ENCODE results near the gene PRCD. TPM values are rescaled to one million over a fixed set of nuclear protein-coding genes. Genes with fewer than 3 reads are reported as not detected.
"Not testable (repeated sequence)": the region's sequence is repeated elsewhere in the genome, so short reads cannot be mapped to it uniquely, and the experiment has no call there.

Gene PRCD
- total and polyA plus RNA-seq, 4 experiments from 2014 or later: not detected

GRCh38 chr17:76502341-76503211 is 37.3 kb upstream of the PRCD start:
- ChIA-PET POLR2A (ENCODE audit: partially characterized antibody) (interaction anchor here (0.8 to 5.3 kb wide), 12 partner anchors 10 to 399 kb away, joined by 3 to 68 read pairs (median 6); partner anchors contain the start of genes AANAT, EXOC7, JMJD6 and METTL23), CTCF (ENCODE audit: partially characterized antibody) (interaction anchor here (0.6 to 12.4 kb wide), 18 partner anchors 9 to 375 kb away, joined by 3 to 161 read pairs (median 4); partner anchors contain the start of genes AANAT and UBE2O)
- no peak overlapping the region for H3K27ac ChIP-seq (ENCODE audit: low read depth, low read length)
- no peak overlapping the region for H3K4me3 ChIP-seq (ENCODE audit: low read length in 2 of 2)
- H3K27ac Mint-ChIP-seq: peak overlapping the region in 5 of 7 donors; percentile 32 to 97 (median 59)
- no peaks in the 10 kb centered on the region for H3K27me3 ChIP-seq (ENCODE audit: insufficient read depth, low read length)
- H3K4me3 Mint-ChIP-seq: peak overlapping the region in 2 of 8 donors; percentile 25 to 36
- peaks cover 14 to 57% (median 38%) of the 10 kb centered on the region in 4 donors for H3K4me1 Mint-ChIP-seq
- H3K36me3 Mint-ChIP-seq: no peaks in the 10 kb centered on the region
- intact Hi-C loops (cut with micrococcal nuclease): no loop called here
- H3K36me3 ChIP-seq (ENCODE audit: insufficient read depth, low read length): no peaks in the 10 kb centered on the region
- peaks cover 48% of the 10 kb centered on the region for H3K4me1 ChIP-seq (ENCODE audit: insufficient read depth, low read length)
- H3K27me3 Mint-ChIP-seq: no peaks in the 10 kb centered on the region
- H3K9me3 Mint-ChIP-seq: no peaks in the 10 kb centered on the region
- no peaks in the 10 kb centered on the region for H3K9me3 ChIP-seq (ENCODE audit: control insufficient read depth in 1 of 2, low read length in 2 of 2)
- DNase-seq: no peak

DNA sequence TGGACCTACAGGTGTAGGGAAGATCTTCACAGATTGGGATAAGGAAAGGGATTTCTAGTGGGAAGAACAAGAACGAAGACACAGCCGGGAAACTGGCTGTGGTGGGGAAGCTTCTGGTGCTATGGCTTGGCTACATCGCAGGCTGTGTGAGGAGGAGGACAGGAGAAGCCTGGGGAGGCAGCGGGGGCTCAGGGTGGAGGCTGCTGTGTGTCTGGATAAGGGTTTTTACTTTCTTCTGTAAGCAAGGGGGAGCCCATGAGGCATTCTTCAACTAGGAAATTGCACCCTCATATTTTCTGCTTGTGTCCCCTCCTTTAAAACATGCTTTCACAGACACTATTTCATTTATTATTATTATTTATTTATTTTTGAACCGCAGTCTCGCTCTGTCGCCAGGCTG is 35.7 kb upstream of the PRCD start:
- Histone ChIP-seq H3K27ac (ENCODE audit: low read depth, low read length) (no peak overlapping the region), H3K4me1 (ENCODE audit: insufficient read depth, low read length) (peaks cover 36% of the 10 kb centered on the region), H3K4me3 (ENCODE audit: low read length in 2 of 2) (no peak overlapping the region), H3K36me3 (ENCODE audit: insufficient read depth, low read length) (no peaks in the 10 kb centered on the region), H3K9me3 (ENCODE audit: control insufficient read depth in 1 of 2, low read length in 2 of 2) (no peaks in the 10 kb centered on the region), H3K27me3 (ENCODE audit: insufficient read depth, low read length) (no peaks in the 10 kb centered on the region)
- CTCF ChIA-PET (ENCODE audit: partially characterized antibody): interaction anchor here (1.0 to 12.4 kb wide), 9 partner anchors 10 to 106 kb away, joined by 3 to 161 read pairs (median 16); partner anchors contain the start of genes AANAT and UBE2O
- intact Hi-C loops (cut with micrococcal nuclease): no loop called here
- no peak for DNase-seq
- Mint-ChIP-seq H3K27me3 (no peaks in the 10 kb centered on the region), H3K27ac (peak overlapping the region in 2 of 7 donors; percentile 37 to 78), H3K9me3 (no peaks in the 10 kb centered on the region), H3K4me1 (peaks cover 14 to 42% (median 29%) of the 10 kb centered on the region in 4 donors), H3K36me3 (no peaks in the 10 kb centered on the region), H3K4me3 (peak overlapping the region in 1 of 8 donors; percentile 68)
- POLR2A ChIA-PET (ENCODE audit: partially characterized antibody): interaction anchor here (5.0 to 5.3 kb wide), 2 partner anchors 10 to 12 kb away, joined by 45 to 68 read pairs; no protein-coding TSS in a partner anchor

DNA sequence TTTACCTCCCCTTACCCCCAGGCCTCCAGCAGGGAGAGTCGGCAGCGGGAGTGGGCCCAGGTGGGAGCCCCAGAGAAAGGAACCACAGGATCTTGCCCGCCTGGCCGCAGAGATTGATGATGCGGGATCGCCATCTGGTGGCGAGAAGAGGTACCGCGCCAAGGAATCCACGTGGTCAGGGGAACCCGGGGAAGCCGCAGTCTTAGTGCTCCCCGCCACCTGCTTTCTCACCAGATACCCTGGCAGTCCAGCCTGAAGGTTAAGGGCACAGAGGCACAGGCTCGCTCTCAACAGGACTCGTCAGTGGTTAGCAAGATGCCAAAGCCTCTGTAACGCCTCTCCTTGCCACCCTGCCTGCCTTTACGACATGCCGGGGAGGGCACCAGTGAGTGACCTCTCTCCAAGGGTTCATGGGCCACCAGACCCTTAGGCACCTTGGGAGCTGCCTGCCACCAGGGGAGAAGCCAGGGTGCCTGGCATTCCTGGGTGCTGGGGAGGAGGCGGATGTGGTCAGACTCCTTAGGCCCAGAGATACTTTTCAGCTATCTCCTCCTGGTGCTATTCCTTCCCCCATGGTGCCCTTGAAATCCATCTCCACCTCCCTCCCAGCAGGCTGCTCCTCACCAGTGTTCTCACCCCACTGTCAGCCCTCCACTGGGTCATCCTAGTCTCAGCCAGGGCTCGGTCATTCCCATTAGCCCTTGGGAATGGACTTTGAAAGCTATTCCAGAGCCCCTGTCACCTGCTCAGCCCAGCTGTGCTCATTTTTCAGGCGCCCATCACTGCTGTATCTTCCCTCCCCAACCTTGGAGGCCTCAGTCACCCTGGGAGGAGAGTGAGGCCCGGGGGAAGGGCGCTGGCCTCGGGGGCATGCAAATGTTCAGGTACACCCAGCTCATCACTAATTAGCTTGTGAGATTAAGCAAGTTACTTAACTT is 33.2 kb upstream of the PRCD start:
- peak; percentile 83 to 91 (median 86) for DNase-seq
- no peaks in the 10 kb centered on the region for H3K36me3 ChIP-seq (ENCODE audit: insufficient read depth, low read length)
- no peak overlapping the region for H3K4me3 ChIP-seq (ENCODE audit: low read length in 2 of 2)
- POLR2A ChIA-PET (ENCODE audit: partially characterized antibody): interaction anchor here (0.7 to 5.0 kb wide), 8 partner anchors 9 to 53 kb away, joined by 3 to 38 read pairs (median 5); partner anchors contain the start of genes AANAT and UBE2O
- no peaks in the 10 kb centered on the region for H3K27me3 Mint-ChIP-seq
- intact Hi-C loops (cut with micrococcal nuclease): loop anchor here (1.0 kb wide), 3 partner anchors 9 to 203 kb away; no protein-coding TSS in a partner anchor
- CTCF ChIA-PET (ENCODE audit: partially characterized antibody): interaction anchor here (0.9 to 12.4 kb wide), 23 partner anchors 8 to 227 kb away, joined by 3 to 161 read pairs (median 7); partner anchors contain the start of genes AANAT and SPHK1
- no peaks in the 10 kb centered on the region for H3K36me3 Mint-ChIP-seq
- H3K27me3 ChIP-seq (ENCODE audit: insufficient read depth, low read length): no peaks in the 10 kb centered on the region
- peak overlapping the region in 2 of 8 donors; percentile 15 to 39 for H3K4me3 Mint-ChIP-seq
- no peak overlapping the region for H3K27ac ChIP-seq (ENCODE audit: low read depth, low read length)
- H3K4me1 ChIP-seq (ENCODE audit: insufficient read depth, low read length): peaks cover 26% of the 10 kb centered on the region
- H3K9me3 ChIP-seq (ENCODE audit: control insufficient read depth in 1 of 2, low read length in 2 of 2): no peaks in the 10 kb centered on the region
- H3K9me3 Mint-ChIP-seq: no peaks in the 10 kb centered on the region
- H3K4me1 Mint-ChIP-seq: peaks cover 5 to 31% (median 23%) of the 10 kb centered on the region in 4 donors
- peak overlapping the region in 6 of 7 donors; percentile 13 to 90 (median 57) for H3K27ac Mint-ChIP-seq

- DNase-seq; H3K4me3 ChIP-seq (ENCODE audit: low read length in 2 of 2); H3K9me3 Mint-ChIP-seq; H3K36me3 ChIP-seq (ENCODE audit: insufficient read depth, low read length); H3K36me3 Mint-ChIP-seq; H3K27me3 Mint-ChIP-seq; intact Hi-C loops (cut with micrococcal nuclease); H3K9me3 ChIP-seq (ENCODE audit: control insufficient read depth in 1 of 2, low read length in 2 of 2); H3K27ac ChIP-seq (ENCODE audit: low read depth, low read length); H3K27me3 ChIP-seq (ENCODE audit: insufficient read depth, low read length): not testable (repeated sequence)
- H3K4me3 Mint-ChIP-seq: peak overlapping the region in 1 of 8 donors; percentile 49
- peak overlapping the region in 3 of 7 donors; percentile 32 to 85 (median 62) for H3K27ac Mint-ChIP-seq
- peaks cover 10 to 41% (median 28%) of the 10 kb centered on the region in 4 donors for H3K4me1 Mint-ChIP-seq
- H3K4me1 ChIP-seq (ENCODE audit: insufficient read depth, low read length): peaks cover 39% of the 10 kb centered on the region
- ChIA-PET POLR2A (ENCODE audit: partially characterized antibody) (interaction anchor here (1.0 to 5.0 kb wide), 3 partner anchors 16 to 103 kb away, joined by 3 to 38 read pairs (median 3); partner anchors contain the start of gene AANAT), CTCF (ENCODE audit: partially characterized antibody) (interaction anchor here (0.9 to 12.4 kb wide), 11 partner anchors 10 to 173 kb away, joined by 3 to 161 read pairs (median 8); partner anchors contain the start of genes AANAT and SPHK1)
Observed at GRCh38 chr17:76508472-76509063, 31.3 kb upstream of the PRCD start.

- Histone ChIP-seq H3K4me3 (ENCODE audit: low read length in 2 of 2) (no peak overlapping the region), H3K36me3 (ENCODE audit: insufficient read depth, low read length) (no peaks in the 10 kb centered on the region), H3K27ac (ENCODE audit: low read depth, low read length) (no peak overlapping the region), H3K9me3 (ENCODE audit: control insufficient read depth in 1 of 2, low read length in 2 of 2) (no peaks in the 10 kb centered on the region), H3K4me1 (ENCODE audit: insufficient read depth, low read length) (peaks cover 59% of the 10 kb centered on the region), H3K27me3 (ENCODE audit: insufficient read depth, low read length) (no peaks in the 10 kb centered on the region)
- ChIA-PET CTCF (ENCODE audit: partially characterized antibody) (interaction anchor here (0.7 to 3.3 kb wide), 6 partner anchors 12 to 114 kb away, joined by 3 to 19 read pairs (median 4); partner anchors contain the start of gene AANAT), POLR2A (ENCODE audit: partially characterized antibody) (interaction anchor here (6.9 kb wide), 1 partner anchor 9 kb away, joined by 68 read pairs; the partner anchor contains the start of gene RHBDF2)
- H3K27me3 Mint-ChIP-seq: no peaks in the 10 kb centered on the region
- intact Hi-C loops (cut with micrococcal nuclease): no loop called here
- DNase-seq: no peak
- H3K9me3 Mint-ChIP-seq: no peaks in the 10 kb centered on the region
- peaks cover 21 to 63% (median 44%) of the 10 kb centered on the region in 4 donors for H3K4me1 Mint-ChIP-seq
- peak overlapping the region in 4 of 7 donors; percentile 78 to 93 (median 89) for H3K27ac Mint-ChIP-seq
- no peaks in the 10 kb centered on the region for H3K36me3 Mint-ChIP-seq
- no peak overlapping the region for H3K4me3 Mint-ChIP-seq
Observed at GRCh38 chr17:76510831-76511244, 29.0 kb upstream of the PRCD start.
